VCaP (cell line): ENCODE results near the gene GZF1.

Experiments used
- H3K27ac ChIP-seq: fragments of 450-650 bp; 2 replicates; pipeline ENCODE4 v1.5.1; 2017
- CTCF ChIP-seq: fragments of 450-650 bp; conservative IDR thresholded peaks from 2 replicates; pipeline ENCODE4 v1.5.1; 2017; ENCODE audit warnings: mild to moderate bottlenecking, moderate library complexity

GZF1 gene

GRCh38 chr20:23410916-23411695 is 49.1 kb downstream of the GZF1 start:
- no peak overlapping the region for H3K27ac ChIP-seq
- TF ChIP-seq CTCF = no peak

GRCh38 chr20:23412026-23412425 is 50.0 kb downstream of the GZF1 start:
- H3K27ac ChIP-seq = no peak overlapping the region
- TF ChIP-seq CTCF = no peak

GRCh38 chr20:23413862-23414422 is 52.0 kb downstream of the GZF1 start:
- H3K27ac ChIP-seq = no peak overlapping the region
- TF ChIP-seq CTCF = no peak

GRCh38 chr20:23414526-23415188 is 52.7 kb downstream of the GZF1 start:
- no peak for TF ChIP-seq CTCF
- no peak overlapping the region for H3K27ac ChIP-seq

GRCh38 chr20:23415555-23415954 is 53.6 kb downstream of the GZF1 start:
- H3K27ac ChIP-seq = no peak overlapping the region
- no peak for TF ChIP-seq CTCF

GRCh38 chr20:23415959-23416583 is 54.1 kb downstream of the GZF1 start:
- TF ChIP-seq CTCF = no peak
- no peak overlapping the region for H3K27ac ChIP-seq

- H3K27ac ChIP-seq = no peak overlapping the region
- TF ChIP-seq CTCF = no peak
Measured at GRCh38 chr20:23417861-23418260, 55.9 kb downstream of the GZF1 start.
